Breast epithelium (tissue), 3 donors: ENCODE measurements around the gene GPR65.

Source experiments
- CTCF ChIP-seq, 3 donors: fragments of 450-650 bp; IDR thresholded peaks; one replicate each; pipeline ENCODE4 v1.5.1; 2016 to 2017; ENCODE audit warnings: antibody characterized with exemption in 3 of 3, mild to moderate bottlenecking in 3 of 3, moderate library complexity in 3 of 3
- POLR2A ChIP-seq: fragments of 450-650 bp; IDR thresholded peaks from one replicate; pipeline ENCODE4 v1.6.1; 2016; ENCODE audit warnings: antibody characterized with exemption, mild to moderate bottlenecking, moderate library complexity
- POLR2AphosphoS5 ChIP-seq, 3 donors: sonication (generic); formaldehyde crosslinking; IDR thresholded peaks; one replicate each; pipeline ENCODE4 v1.6.1; 2017; ENCODE audit warnings: antibody characterized with exemption in 3 of 3

DNA sequence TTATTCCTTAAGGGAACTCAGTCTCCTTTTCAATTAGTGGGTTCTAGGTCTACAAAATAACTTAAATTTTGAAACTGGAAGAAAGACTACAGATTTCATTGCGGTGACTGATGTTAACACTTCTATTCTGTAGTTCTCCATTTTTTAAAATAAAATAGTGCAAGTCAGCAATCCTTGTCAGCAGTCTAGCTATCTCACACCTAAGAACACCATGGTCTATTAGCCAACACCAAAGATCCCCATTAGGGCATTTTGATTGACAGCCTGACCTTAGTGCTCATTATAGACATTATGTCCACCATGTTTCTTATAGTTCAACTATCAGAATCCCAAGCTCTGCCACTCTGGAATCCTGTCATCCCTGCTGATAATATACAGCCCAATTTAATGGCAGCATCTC lies 27.4 kb downstream of the GPR65 start:
- TF ChIP-seq CTCF (IDR thresholded peaks at IDR 0.05) (no peak), POLR2AphosphoS5 (IDR thresholded peaks at IDR 0.05) (no peak), POLR2A (no peak)
